HEK293T (cell line): ENCODE measurements around the gene KRTAP3-3.
"Not testable (repeated sequence)": the region's sequence is repeated elsewhere in the genome, so short reads cannot be mapped to it uniquely, and the experiment has no call there.

Experiments
- BHLHE40 ChIP-seq: fragments of 450-650 bp; IDR thresholded peaks from 2 replicates; pipeline ENCODE4 v1.6.1; 2016; ENCODE audit warnings: mild to moderate bottlenecking, moderate library complexity, borderline replicate concordance
- FOXA1 ChIP-seq: fragments of 450-650 bp; IDR thresholded peaks from 2 replicates; pipeline ENCODE4 v1.6.1; 2016; ENCODE audit warnings: mild to moderate bottlenecking
- FOXM1 ChIP-seq: fragments of 450-650 bp; IDR thresholded peaks from 2 replicates; pipeline ENCODE4 v1.6.1; 2017; ENCODE audit warnings: mild to moderate bottlenecking, borderline replicate concordance
- L3MBTL2 ChIP-seq: fragments of 450-650 bp; conservative IDR thresholded peaks from 2 replicates; pipeline ENCODE4 v1.6.1; 2016; ENCODE audit warnings: mild to moderate bottlenecking
- SP1 ChIP-seq: fragments of 450-650 bp; IDR thresholded peaks from 2 replicates; pipeline ENCODE4 v1.6.1; 2017
- SUZ12 ChIP-seq: fragments of 450-650 bp; IDR thresholded peaks from 2 replicates; pipeline ENCODE4 v1.6.1; 2016; ENCODE audit warnings: mild to moderate bottlenecking

- not testable (repeated sequence) for TF ChIP-seq FOXM1, BHLHE40, L3MBTL2, SUZ12, FOXA1, SP1
Measured at GRCh38 chr17:41034346-41034935, 40.5 kb upstream of the KRTAP3-3 start, which contains the start of gene KRTAP1-3.
